Keratinocyte (primary cell): ENCODE measurements around the gene JAKMIP1. TPM values are rescaled to one million over a fixed set of nuclear protein-coding genes. Genes with fewer than 3 reads are reported as not detected.

Experiments used
- DNase-seq: peaks from one replicate; pipeline ENCODE4 v3.0.0-alpha.2; 2011; ENCODE audit warnings: low read depth, missing footprints, low spot score
- FAIRE-seq: peaks from 2 replicates; lab custom pipeline; 2011; peaks lifted over from hg19 to GRCh38; lab: Jason Lieb, UNC
- H2AFZ ChIP-seq: 2 replicates; pipeline ENCODE4 v1.6.0; 2012; ENCODE audit warnings: low read length, control low read depth, inconsistent platforms; ENCODE audit not compliant: control insufficient read depth
- H3K27ac ChIP-seq: 2 replicates; pipeline ENCODE4 v1.5.1; 2011; ENCODE audit warnings: low read length; ENCODE audit not compliant: control insufficient read depth, insufficient read depth
- H3K27me3 ChIP-seq: 3 replicates; pipeline ENCODE4 v1.6.0; 2011; ENCODE audit warnings: low read length; ENCODE audit not compliant: control insufficient read depth, insufficient read depth; ENCODE audit errors: extremely low read depth
- H3K36me3 ChIP-seq, 2 experiments: 2 replicates in 1 of 2; 3 replicates in 1 of 2; pipeline ENCODE4 v1.5.1; 2011; ENCODE audit warnings: low read length in 2 of 2, mild to moderate bottlenecking in 1 of 2; ENCODE audit not compliant: control insufficient read depth in 2 of 2, insufficient read depth in 2 of 2; ENCODE audit errors: extremely low read depth in 1 of 2
- H3K4me1 ChIP-seq: 3 replicates; pipeline ENCODE4 v1.5.1; 2011; ENCODE audit warnings: low read length; ENCODE audit not compliant: control insufficient read depth, insufficient read depth; ENCODE audit errors: extremely low read depth
- H3K4me2 ChIP-seq: 3 replicates; pipeline ENCODE4 v1.6.0; 2011; ENCODE audit warnings: low read depth, low read length; ENCODE audit not compliant: control insufficient read depth, insufficient read depth; ENCODE audit errors: extremely low read depth
- H3K4me3 ChIP-seq, 3 experiments: fragments of 200-600 bp in 1 of 3; sonication (generic) in 1 of 3; 2 replicates in 2 of 3; 3 replicates in 1 of 3; pipeline ENCODE4 v1.5.1; 2011 to 2016; ENCODE audit warnings: low read length in 3 of 3, mild to moderate bottlenecking in 3 of 3, control low read depth in 2 of 3, inconsistent platforms in 1 of 3, low read depth in 1 of 3, mixed read lengths in 1 of 3, mixed run types in 1 of 3, moderate library complexity in 1 of 3; ENCODE audit not compliant: control insufficient read depth in 2 of 3, insufficient read depth in 2 of 3; ENCODE audit errors: extremely low read depth in 1 of 3
- H3K79me2 ChIP-seq: 2 replicates; pipeline ENCODE4 v1.6.0; 2012; ENCODE audit warnings: low read length; ENCODE audit not compliant: control insufficient read depth, insufficient read depth
- H3K9ac ChIP-seq: 3 replicates; pipeline ENCODE4 v1.6.0; 2011; ENCODE audit warnings: low read length; ENCODE audit not compliant: control insufficient read depth, insufficient read depth; ENCODE audit errors: extremely low read depth
- H3K9me1 ChIP-seq: 3 replicates; pipeline ENCODE4 v1.6.0; 2011; ENCODE audit warnings: low read length; ENCODE audit not compliant: control insufficient read depth, insufficient read depth; ENCODE audit errors: extremely low read depth
- H3K9me3 ChIP-seq: 2 replicates; pipeline ENCODE4 v1.5.1; 2012; ENCODE audit warnings: low read depth, low read length; ENCODE audit not compliant: control insufficient read depth
- H4K20me1 ChIP-seq: 3 replicates; pipeline ENCODE4 v1.6.0; 2011; ENCODE audit warnings: low read length; ENCODE audit not compliant: control insufficient read depth, insufficient read depth; ENCODE audit errors: extremely low read depth
- CTCF ChIP-seq, 3 experiments: IDR thresholded peaks in 1 of 3; conservative IDR thresholded peaks in 1 of 3; optimal IDR thresholded peaks in 1 of 3; 2 replicates in 2 of 3; 3 replicates in 1 of 3; pipeline versions ENCODE3 to v1.5.1; 2011; ENCODE audit warnings: low read length in 3 of 3, mild to moderate bottlenecking in 3 of 3, moderate library complexity in 2 of 3, control low read depth in 1 of 3, inconsistent platforms in 1 of 3; ENCODE audit not compliant: insufficient read depth in 2 of 3; ENCODE audit errors: extremely low read depth in 1 of 3
- EZH2 ChIP-seq: IDR thresholded peaks from one replicate; pipeline ENCODE4 v1.6.1; 2012; ENCODE audit warnings: inconsistent platforms, mild to moderate bottlenecking, low read length, moderate library complexity
- dilution Hi-C: fragments of 300-500 bp; cut with MboI; formaldehyde crosslinking; loops from one replicate; pipeline ENCODE4 v1.7.0; 2020; ENCODE audit warnings: low sequenced_read_pairs; ENCODE audit not compliant: extremely low pct_ligation_motif_present
- polyA plus RNA-seq, 5 experiments: library from polyadenylated mRNA; depleted of rRNA in 3 of 5; stranded (reverse) in 3 of 5; stranded (forward) in 1 of 5; unstranded in 1 of 5; fragments of >200 nt; gene quantifications; 1 replicate in 1 of 5; 2 replicates in 3 of 5; 3 replicates in 1 of 5; pipeline versions ENCODE4 v1.2.1 to v1.2.3, GENCODE V29; 2011 to 2012; ENCODE audit warnings: missing spikeins in 2 of 5, low read depth in 1 of 5, low replicate concordance in 1 of 5

JAKMIP1 gene
- polyA plus RNA-seq, 1 donor (not counting 4 experiments of a cell fraction or from before 2014, with no cell fraction given) = not detected

- Histone ChIP-seq H3K9me3 (no peaks in the 10 kb centered on the region), H3K4me2 (no peak overlapping the region), H3K36me3 (no peaks in the 10 kb centered on the region), H3K9me1 (no peaks in the 10 kb centered on the region), H3K9ac (no peak overlapping the region), H3K27ac (no peak overlapping the region), H4K20me1 (no peaks in the 10 kb centered on the region), H3K27me3 (no peaks in the 10 kb centered on the region), H2AFZ (no peak overlapping the region), H3K79me2 (no peaks in the 10 kb centered on the region), H3K4me1 (no peaks in the 10 kb centered on the region), H3K4me3 (no peak overlapping the region)
- TF ChIP-seq CTCF (optimal IDR thresholded peaks at IDR 0.05 in 1 of 3, IDR thresholded peaks at IDR 0.05 in 1 of 3, conservative IDR thresholded peaks at IDR 0.05 in 1 of 3; ENCODE audit: extremely low read depth in 1 of 3, insufficient read depth in 2 of 3, low read length in 3 of 3) = no peak
- no peak for TF ChIP-seq EZH2
- FAIRE-seq (no peak), DNase-seq (no peak)
- dilution Hi-C loops = no loop called here
These were observed 151.1 kb downstream of the JAKMIP1 start for GRCh38 chr4:6049278-6049677.

- Histone ChIP-seq H3K36me3 (no peaks in the 10 kb centered on the region), H3K4me1 (no peaks in the 10 kb centered on the region), H3K27me3 (no peaks in the 10 kb centered on the region), H2AFZ (no peak overlapping the region), H3K9me1 (no peaks in the 10 kb centered on the region), H3K9ac (no peak overlapping the region), H4K20me1 (no peaks in the 10 kb centered on the region), H3K9me3 (no peaks in the 10 kb centered on the region), H3K79me2 (no peaks in the 10 kb centered on the region), H3K27ac (no peak overlapping the region), H3K4me3 (no peak overlapping the region), H3K4me2 (no peak overlapping the region)
- FAIRE-seq = no peak
- no peak for TF ChIP-seq EZH2
- TF ChIP-seq CTCF (optimal IDR thresholded peaks at IDR 0.05 in 1 of 3, IDR thresholded peaks at IDR 0.05 in 1 of 3, conservative IDR thresholded peaks at IDR 0.05 in 1 of 3; ENCODE audit: extremely low read depth in 1 of 3, insufficient read depth in 2 of 3, low read length in 3 of 3) = no peak
- dilution Hi-C loops = no loop called here
- DNase-seq = no peak
These were observed 151.8 kb downstream of the JAKMIP1 start for GRCh38 chr4:6048537-6048936.
